Measurements from ENCODE around the gene PDE4C. TPM values are rescaled to one million over a fixed set of nuclear protein-coding genes. Genes with fewer than 3 reads are reported as not detected.

PDE4C gene
- total RNA-seq, 3 donors from 2014 or later (not counting 1 experiment from before 2014, with no cell fraction given), result not detected

DNA sequence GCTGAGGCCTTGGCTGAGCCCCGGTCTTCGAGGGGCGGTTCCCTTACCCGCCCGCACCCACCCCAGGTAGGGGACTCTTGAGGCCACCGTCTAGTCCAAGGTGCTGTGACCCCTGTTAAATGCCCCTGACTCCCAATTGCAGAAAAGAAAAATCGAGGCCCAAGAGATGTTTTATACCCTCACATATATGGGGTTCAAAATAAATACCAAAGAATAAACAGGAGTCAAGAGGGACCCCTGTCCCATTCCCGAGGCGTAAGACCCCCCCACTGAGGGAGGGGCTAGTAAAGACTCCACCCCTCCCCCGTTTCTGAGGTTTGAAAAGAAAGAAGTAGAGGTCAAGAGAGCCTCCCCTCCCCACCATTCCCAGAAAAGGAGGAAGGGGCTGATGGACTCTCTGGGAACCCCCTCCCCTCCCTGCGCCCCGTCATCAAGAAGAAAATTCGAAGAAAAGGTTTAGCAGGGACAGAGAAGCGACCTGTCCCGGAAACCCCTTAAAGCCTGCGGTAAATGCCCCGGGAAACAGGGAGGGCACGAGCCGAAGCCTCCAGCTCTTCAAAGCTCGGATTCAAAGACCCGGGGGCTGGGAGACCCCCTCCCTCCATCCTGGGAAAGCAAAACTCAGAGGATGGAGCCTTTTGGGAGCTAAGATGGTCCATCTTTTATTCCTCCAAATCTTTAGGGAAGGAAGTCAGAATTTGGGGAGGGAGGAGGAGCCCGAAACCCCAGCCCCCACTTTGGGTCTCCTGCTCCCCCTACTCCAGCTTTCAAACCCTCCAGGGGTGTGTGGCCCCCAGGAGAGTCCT, 21.6 kb downstream of the PDE4C start:
- Mint-ChIP-seq H3K27me3 (ENCODE audit: low read depth in 2 of 2) (peaks cover 4 to 9% of the 10 kb centered on the region in 2 donors), H3K36me3 (no peaks in the 10 kb centered on the region), H3K4me3 (peak overlapping the region; percentile 97), H3K27ac (peak overlapping the region; percentile 92 to 96), H3K9me3 (no peaks in the 10 kb centered on the region), H3K4me1 (peaks cover 23 to 32% of the 10 kb centered on the region in 2 donors)
- peaks cover 27% of the 10 kb centered on the region for H3K4me1 ChIP-seq (ENCODE audit: control insufficient read depth, insufficient read depth, low read length)
- no peak for ATAC-seq
- peaks cover 2% of the 10 kb centered on the region for H3K27me3 ChIP-seq (ENCODE audit: control insufficient read depth, insufficient read depth, low read length)
- no peak for TF ChIP-seq CTCF (IDR thresholded peaks at IDR 0.05)
- WGBS (ENCODE audit: insufficient coverage), result 0% methylated on average over 16 of the region's 22 CpGs
- peak overlapping the region; percentile 48 for H3K4me3 ChIP-seq (ENCODE audit: low read length)
- peak; percentile 33 to 67 for DNase-seq
- intact Hi-C loops (cut with micrococcal nuclease), result loop anchor here (1.0 kb wide), 1 partner anchor 12 kb away; no protein-coding TSS in a partner anchor
- H3K27ac ChIP-seq (ENCODE audit: low read length), result peak overlapping the region; percentile 81
- no peaks in the 10 kb centered on the region for H3K9me3 ChIP-seq (ENCODE audit: control insufficient read depth, insufficient read depth, low read length)
- no peaks in the 10 kb centered on the region for H3K36me3 ChIP-seq (ENCODE audit: control insufficient read depth, insufficient read depth, low read length)

DNA sequence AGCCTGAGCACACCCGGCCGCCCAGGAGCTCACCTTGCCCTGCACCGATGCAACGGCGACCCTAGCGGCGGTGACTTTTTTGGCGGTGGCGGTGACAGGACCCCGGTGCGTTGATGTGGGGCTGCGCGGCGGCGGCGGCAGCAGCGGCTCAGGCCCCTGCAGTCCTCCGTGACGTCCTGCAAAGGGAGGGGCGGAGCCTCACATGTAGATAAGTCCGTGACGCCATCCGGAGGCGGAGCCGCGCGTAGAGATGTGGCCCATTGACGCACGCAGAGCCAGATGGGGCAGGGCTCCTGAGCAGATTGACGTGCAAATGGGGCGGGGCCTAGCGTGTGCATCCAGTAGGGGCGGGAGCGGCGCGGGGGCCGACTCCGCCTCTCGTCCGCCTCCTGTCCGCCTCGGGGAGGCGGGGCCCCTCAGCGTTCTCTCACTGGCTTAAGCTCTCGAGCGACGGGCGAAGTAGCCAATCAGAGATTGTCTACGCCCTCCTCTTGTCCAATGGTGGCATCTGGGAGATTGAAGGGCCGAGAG, 22.3 kb downstream of the PDE4C start, which contains the start of gene RAB3A:
TSS of gene RAB3A (minus strand) at position 180 of the 531 bp plus-strand sequence. CDS start 1,302 bp downstream, outside the sequence.
- ATAC-seq, result peak; percentile 90 to 98 (median 91)
- H3K9me3 ChIP-seq (ENCODE audit: control insufficient read depth, insufficient read depth, low read length), result no peaks in the 10 kb centered on the region
- peaks cover 2% of the 10 kb centered on the region for H3K27me3 ChIP-seq (ENCODE audit: control insufficient read depth, insufficient read depth, low read length)
- no peaks in the 10 kb centered on the region for H3K36me3 Mint-ChIP-seq
- DNase-seq, result peak; percentile 98 to 100
- no peak for TF ChIP-seq CTCF (IDR thresholded peaks at IDR 0.05)
- H3K4me1 ChIP-seq (ENCODE audit: control insufficient read depth, insufficient read depth, low read length), result peaks cover 27% of the 10 kb centered on the region
- H3K27ac ChIP-seq (ENCODE audit: low read length), result peak within 1 kb of the TSS; percentile 81
- H3K36me3 ChIP-seq (ENCODE audit: control insufficient read depth, insufficient read depth, low read length), result no peaks in the 10 kb centered on the region
- H3K4me3 Mint-ChIP-seq, result peak within 1 kb of the TSS; percentile 97
- H3K4me1 Mint-ChIP-seq, result peaks cover 23 to 32% of the 10 kb centered on the region in 2 donors
- intact Hi-C loops (cut with micrococcal nuclease), result loop anchor here (1.0 kb wide), 1 partner anchor 12 kb away; no protein-coding TSS in a partner anchor
- H3K27me3 Mint-ChIP-seq (ENCODE audit: low read depth in 2 of 2), result peaks cover 4 to 9% of the 10 kb centered on the region in 2 donors
- WGBS (ENCODE audit: insufficient coverage), result under 1% methylated on average over 50 of the region's 50 CpGs
- H3K4me3 ChIP-seq (ENCODE audit: low read length), result peak within 1 kb of the TSS; percentile 79
- no peaks in the 10 kb centered on the region for H3K9me3 Mint-ChIP-seq
- peak within 1 kb of the TSS; percentile 92 to 96 for H3K27ac Mint-ChIP-seq

DNA sequence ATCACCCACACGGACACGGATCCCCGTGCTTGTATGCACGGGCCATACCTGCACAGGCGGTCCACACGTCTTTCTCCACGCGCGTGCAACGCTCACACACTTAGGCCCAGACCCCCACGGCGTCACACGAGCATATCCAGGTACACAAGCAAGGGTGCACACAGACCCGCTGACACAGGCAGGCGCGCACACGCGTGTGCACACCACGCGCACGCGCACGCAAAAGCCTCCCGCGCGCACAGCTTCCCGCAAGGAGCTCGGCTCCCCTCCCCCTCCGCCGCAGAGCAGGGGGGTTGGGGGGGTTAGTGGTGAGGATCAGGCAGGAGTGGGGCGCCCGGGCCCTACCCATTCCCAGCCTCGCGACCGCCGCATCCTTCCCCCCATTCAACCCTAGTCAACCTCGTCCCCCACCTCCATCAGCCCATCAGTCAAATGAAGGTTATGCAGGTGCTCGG, 22.8 kb downstream of the PDE4C start:
- peak overlapping the region; percentile 67 for H3K27ac ChIP-seq (ENCODE audit: low read length)
- no peaks in the 10 kb centered on the region for H3K36me3 ChIP-seq (ENCODE audit: control insufficient read depth, insufficient read depth, low read length)
- H3K4me3 ChIP-seq (ENCODE audit: low read length), result peak overlapping the region; percentile 79
- Mint-ChIP-seq H3K36me3 (no peaks in the 10 kb centered on the region), H3K27ac (peak overlapping the region; percentile 92 to 96), H3K27me3 (ENCODE audit: low read depth in 2 of 2) (peaks cover under 1 to 4% of the 10 kb centered on the region in 2 donors), H3K4me3 (peak overlapping the region; percentile 97), H3K9me3 (no peaks in the 10 kb centered on the region), H3K4me1 (peaks cover 23 to 32% of the 10 kb centered on the region in 2 donors)
- intact Hi-C loops (cut with micrococcal nuclease), result no loop called here
- peaks cover under 1% of the 10 kb centered on the region for H3K27me3 ChIP-seq (ENCODE audit: control insufficient read depth, insufficient read depth, low read length)
- DNase-seq (peak in 1 of 2 donors; percentile 78), ATAC-seq (peak in 2 of 3 donors; percentile 0 to 4)
- no peaks in the 10 kb centered on the region for H3K9me3 ChIP-seq (ENCODE audit: control insufficient read depth, insufficient read depth, low read length)
- peaks cover 27% of the 10 kb centered on the region for H3K4me1 ChIP-seq (ENCODE audit: control insufficient read depth, insufficient read depth, low read length)
- TF ChIP-seq CTCF (IDR thresholded peaks at IDR 0.05), result no peak
- under 1% methylated on average over 36 of the region's 38 CpGs for WGBS (ENCODE audit: insufficient coverage)
